K562 (cell line): ENCODE measurements around the gene PLEKHA6. TPM values are rescaled to one million over a fixed set of nuclear protein-coding genes. Genes with fewer than 3 reads are reported as not detected.
A peak's percentile ranks its signal among the peaks of the same experiment; 100 is the strongest.

Experiments used
- ATF1 ChIP-seq, 2 experiments: fragments of 450-650 bp in 1 of 2; IDR thresholded peaks; 2 replicates each; pipeline ENCODE4 v1.6.1; 2016; ENCODE audit warnings: missing compliant biosample characterization in 1 of 2, missing genetic modification characterization in 1 of 2
- EP400 ChIP-seq: fragments of 450-650 bp; IDR thresholded peaks from 2 replicates; pipeline ENCODE4 v1.6.1; 2017; ENCODE audit warnings: antibody characterized with exemption, mild to moderate bottlenecking, moderate library complexity
- FOXA3 ChIP-seq, 2 experiments: fragments of 450-650 bp in 1 of 2; sonication (generic) in 1 of 2; formaldehyde crosslinking; IDR thresholded peaks in 1 of 2; conservative IDR thresholded peaks in 1 of 2; 2 replicates each; pipeline versions ENCODE4 v1.4.0 to v1.8.0; 2020 to 2022; ENCODE audit warnings: mild to moderate bottlenecking in 2 of 2, missing genetic modification reagents in 1 of 2
- GABPB1 ChIP-seq: sonication (generic); formaldehyde crosslinking; IDR thresholded peaks from 2 replicates; pipeline ENCODE4 v1.8.0; 2022; ENCODE audit warnings: mild to moderate bottlenecking, missing genetic modification reagents
- HDAC1 ChIP-seq, 2 experiments: fragments of 450-650 bp; IDR thresholded peaks; 2 replicates each; pipeline ENCODE4 v1.6.1; 2016 to 2017; ENCODE audit warnings: inconsistent platforms in 1 of 2, mild to moderate bottlenecking in 1 of 2, moderate library complexity in 1 of 2
- HLTF ChIP-seq: fragments of 450-650 bp; IDR thresholded peaks from 2 replicates; pipeline ENCODE4 v1.6.1; 2016
- KDM4B ChIP-seq, 2 experiments: fragments of 450-650 bp in 1 of 2; sonication (generic) in 1 of 2; IDR thresholded peaks; 2 replicates each; pipeline ENCODE4 v1.6.1; 2016 to 2017; ENCODE audit warnings: borderline replicate concordance in 2 of 2, antibody characterized with exemption in 1 of 2, low read depth in 1 of 2, mild to moderate bottlenecking in 1 of 2
- MCM5 ChIP-seq: fragments of 450-650 bp; IDR thresholded peaks from 2 replicates; pipeline ENCODE4 v1.6.1; 2016; ENCODE audit warnings: low read depth
- NBN ChIP-seq: fragments of 450-650 bp; IDR thresholded peaks from 2 replicates; pipeline ENCODE4 v1.6.1; 2016; ENCODE audit warnings: low read depth, mild to moderate bottlenecking
- NFATC3 ChIP-seq: fragments of 450-650 bp; IDR thresholded peaks from 2 replicates; pipeline ENCODE4 v1.6.1; 2017; ENCODE audit warnings: mild to moderate bottlenecking
- NR2C1 ChIP-seq, 2 experiments: fragments of 450-650 bp; IDR thresholded peaks; 2 replicates each; pipeline ENCODE4 v1.6.1; 2017; ENCODE audit warnings: mild to moderate bottlenecking in 2 of 2, antibody characterized with exemption in 1 of 2, inconsistent platforms in 1 of 2, missing compliant biosample characterization in 1 of 2, missing genetic modification characterization in 1 of 2
- NRF1 ChIP-seq, 2 experiments: fragments of 450-650 bp; IDR thresholded peaks in 1 of 2; conservative IDR thresholded peaks in 1 of 2; 2 replicates each; pipeline ENCODE4 v1.6.1; 2014; ENCODE audit warnings: mild to moderate bottlenecking in 2 of 2
- PHF20 ChIP-seq: fragments of 450-650 bp; IDR thresholded peaks from 2 replicates; pipeline ENCODE4 v1.6.1; 2018; ENCODE audit not compliant: partially characterized antibody
- SMAD1 ChIP-seq: fragments of 150-350 bp; IDR thresholded peaks from 2 replicates; pipeline ENCODE4 v1.6.1; 2014; ENCODE audit warnings: low read length, low read depth; ENCODE audit not compliant: partially characterized antibody
- SOX6 ChIP-seq: fragments of 450-650 bp; IDR thresholded peaks from 2 replicates; pipeline ENCODE4 v1.6.1; 2014; ENCODE audit warnings: mild to moderate bottlenecking
- XRCC5 ChIP-seq: fragments of 200-400 bp; formaldehyde crosslinking; IDR thresholded peaks from 2 replicates; pipeline ENCODE4 v1.6.1; 2017; ENCODE audit warnings: low read depth, mild to moderate bottlenecking, low read length
- ZFPM2 ChIP-seq: fragments of 250-450 bp; sonication (Bioruptor Pico); IDR thresholded peaks from 2 replicates; pipeline ENCODE4 v1.5.1; 2022; ENCODE audit warnings: mild to moderate bottlenecking
- ZNF146 ChIP-seq: IDR thresholded peaks from one replicate; pipeline ENCODE4 v1.6.1; 2018; ENCODE audit warnings: missing compliant biosample characterization; ENCODE audit not compliant: unreplicated experiment
- polyA plus RNA-seq, 8 experiments: library from polyadenylated mRNA; depleted of rRNA in 4 of 8; stranded (reverse) in 5 of 8; unstranded in 3 of 8; fragments of >200 nt; fragmentation: Nextera tagmentation in 2 of 8; fragmentation: Illumina TruSeq in 1 of 8; extraction: Ambion mirVana in 2 of 8; extraction: Trizol in 1 of 8; gene quantifications; 2 replicates each; pipeline versions ENCODE4 v1.2.1 to v1.2.3, GENCODE V29; 2011 to 2014; ENCODE audit warnings: inconsistent platforms in 1 of 8, missing spikeins in 1 of 8
- total RNA-seq, 7 experiments: library from RNA; depleted of rRNA in 6 of 7; stranded (reverse); fragments of >200 nt in 6 of 7; fragmentation: Illumina TruSeq in 2 of 7; extraction: Trizol in 2 of 7; gene quantifications; 2 replicates each; pipeline versions ENCODE4 v1.2.1 to v1.2.3, GENCODE V29; 2011 to 2021; ENCODE audit warnings: low replicate concordance in 1 of 7
- TF ChIP-seq, protein P1 (sequence below): sonication (generic); formaldehyde crosslinking; IDR thresholded peaks from 2 replicates; pipeline ENCODE4 v1.8.1; 2023; ENCODE audit warnings: missing genetic modification reagents, mild to moderate bottlenecking, borderline replicate concordance
- TF ChIP-seq, protein P2 (sequence below): fragments of 450-650 bp; IDR thresholded peaks from 2 replicates; pipeline ENCODE4 v1.7.0; 2016; ENCODE audit warnings: borderline replicate concordance

The PLEKHA6 gene
- total and polyA plus RNA-seq, 9 of the 15 experiments (the other 6 are each of a cell fraction or from before 2014, with no cell fraction given), result under 0.01 to 0.33 (median 0.01) TPM; not detected in 4

DNA sequence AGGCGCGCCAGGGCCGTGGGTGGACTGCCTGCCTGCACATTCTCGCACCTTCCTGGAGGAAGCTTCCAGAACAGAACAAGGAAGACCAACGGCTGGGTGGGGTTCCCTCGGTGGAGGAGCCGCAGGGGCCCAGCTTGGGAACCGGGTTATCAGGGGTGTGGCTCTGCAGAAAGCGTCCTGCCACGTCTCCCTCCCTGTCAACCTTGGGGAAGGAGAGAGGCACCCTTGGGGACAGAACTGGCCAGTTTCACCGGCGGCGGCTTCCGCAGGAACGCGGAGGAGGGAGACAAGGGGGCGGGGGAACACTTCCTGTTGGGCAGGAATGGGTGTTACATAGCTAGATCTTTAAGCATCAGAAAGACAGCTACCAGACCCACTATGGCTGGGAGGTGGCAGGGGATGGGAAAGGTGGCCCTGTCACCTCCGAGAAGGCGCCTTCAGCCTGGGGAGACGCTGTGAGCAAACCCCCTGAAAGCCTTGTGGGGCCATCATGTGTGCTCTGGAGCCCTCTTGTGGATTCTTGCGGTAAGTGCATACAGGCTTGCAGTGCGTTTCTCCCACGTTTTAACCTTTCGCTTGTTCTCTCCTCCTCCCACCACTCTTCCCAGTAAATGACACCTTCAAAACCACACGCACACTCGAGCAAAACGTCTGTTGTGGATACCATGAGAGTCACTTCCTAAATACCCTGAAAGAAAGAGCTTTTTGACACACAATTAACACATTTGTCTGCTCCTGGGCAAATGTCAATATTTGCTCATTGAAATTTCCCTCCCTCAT lies 3.8 kb upstream of the PLEKHA6 start (continued):
- TF ChIP-seq, protein P1, sequence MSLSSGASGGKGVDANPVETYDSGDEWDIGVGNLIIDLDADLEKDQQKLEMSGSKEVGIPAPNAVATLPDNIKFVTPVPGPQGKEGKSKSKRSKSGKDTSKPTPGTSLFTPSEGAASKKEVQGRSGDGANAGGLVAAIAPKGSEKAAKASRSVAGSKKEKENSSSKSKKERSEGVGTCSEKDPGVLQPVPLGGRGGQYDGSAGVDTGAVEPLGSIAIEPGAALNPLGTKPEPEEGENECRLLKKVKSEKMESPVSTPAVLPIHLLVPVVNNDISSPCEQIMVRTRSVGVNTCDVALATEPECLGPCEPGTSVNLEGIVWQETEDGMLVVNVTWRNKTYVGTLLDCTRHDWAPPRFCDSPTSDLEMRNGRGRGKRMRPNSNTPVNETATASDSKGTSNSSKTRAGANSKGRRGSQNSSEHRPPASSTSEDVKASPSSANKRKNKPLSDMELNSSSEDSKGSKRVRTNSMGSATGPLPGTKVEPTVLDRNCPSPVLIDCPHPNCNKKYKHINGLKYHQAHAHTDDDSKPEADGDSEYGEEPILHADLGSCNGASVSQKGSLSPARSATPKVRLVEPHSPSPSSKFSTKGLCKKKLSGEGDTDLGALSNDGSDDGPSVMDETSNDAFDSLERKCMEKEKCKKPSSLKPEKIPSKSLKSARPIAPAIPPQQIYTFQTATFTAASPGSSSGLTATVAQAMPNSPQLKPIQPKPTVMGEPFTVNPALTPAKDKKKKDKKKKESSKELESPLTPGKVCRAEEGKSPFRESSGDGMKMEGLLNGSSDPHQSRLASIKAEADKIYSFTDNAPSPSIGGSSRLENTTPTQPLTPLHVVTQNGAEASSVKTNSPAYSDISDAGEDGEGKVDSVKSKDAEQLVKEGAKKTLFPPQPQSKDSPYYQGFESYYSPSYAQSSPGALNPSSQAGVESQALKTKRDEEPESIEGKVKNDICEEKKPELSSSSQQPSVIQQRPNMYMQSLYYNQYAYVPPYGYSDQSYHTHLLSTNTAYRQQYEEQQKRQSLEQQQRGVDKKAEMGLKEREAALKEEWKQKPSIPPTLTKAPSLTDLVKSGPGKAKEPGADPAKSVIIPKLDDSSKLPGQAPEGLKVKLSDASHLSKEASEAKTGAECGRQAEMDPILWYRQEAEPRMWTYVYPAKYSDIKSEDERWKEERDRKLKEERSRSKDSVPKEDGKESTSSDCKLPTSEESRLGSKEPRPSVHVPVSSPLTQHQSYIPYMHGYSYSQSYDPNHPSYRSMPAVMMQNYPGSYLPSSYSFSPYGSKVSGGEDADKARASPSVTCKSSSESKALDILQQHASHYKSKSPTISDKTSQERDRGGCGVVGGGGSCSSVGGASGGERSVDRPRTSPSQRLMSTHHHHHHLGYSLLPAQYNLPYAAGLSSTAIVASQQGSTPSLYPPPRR, result peak; percentile 60; the same call in 1 of the 2 replicates
- TF ChIP-seq, protein P2, sequence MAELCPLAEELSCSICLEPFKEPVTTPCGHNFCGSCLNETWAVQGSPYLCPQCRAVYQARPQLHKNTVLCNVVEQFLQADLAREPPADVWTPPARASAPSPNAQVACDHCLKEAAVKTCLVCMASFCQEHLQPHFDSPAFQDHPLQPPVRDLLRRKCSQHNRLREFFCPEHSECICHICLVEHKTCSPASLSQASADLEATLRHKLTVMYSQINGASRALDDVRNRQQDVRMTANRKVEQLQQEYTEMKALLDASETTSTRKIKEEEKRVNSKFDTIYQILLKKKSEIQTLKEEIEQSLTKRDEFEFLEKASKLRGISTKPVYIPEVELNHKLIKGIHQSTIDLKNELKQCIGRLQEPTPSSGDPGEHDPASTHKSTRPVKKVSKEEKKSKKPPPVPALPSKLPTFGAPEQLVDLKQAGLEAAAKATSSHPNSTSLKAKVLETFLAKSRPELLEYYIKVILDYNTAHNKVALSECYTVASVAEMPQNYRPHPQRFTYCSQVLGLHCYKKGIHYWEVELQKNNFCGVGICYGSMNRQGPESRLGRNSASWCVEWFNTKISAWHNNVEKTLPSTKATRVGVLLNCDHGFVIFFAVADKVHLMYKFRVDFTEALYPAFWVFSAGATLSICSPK, result no peak
- TF ChIP-seq FOXA3 (CRISPR knock-in tag; conservative IDR thresholded peaks at IDR 0.05 in 1 of 2, IDR thresholded peaks at IDR 0.05 in 1 of 2) (peak in 1 of 2 experiments; percentile 51; a peak in 1 of 4 replicates), SMAD1 (no peak), ATF1 (CRISPR knock-in tag; IDR thresholded peaks at IDR 0.05) (no peak), ATF1 (tag; IDR thresholded peaks at IDR 0.05) (peak; percentile 73), GABPB1 (peak; percentile 85), HLTF (no peak), XRCC5 (peak; percentile 94), ZNF146 (CRISPR knock-in tag) (no peak), NR2C1 (IDR thresholded peaks at IDR 0.05) (peak; percentile 41; the same call in 1 of the 2 replicates), NR2C1 (tag; IDR thresholded peaks at IDR 0.05) (0 out of 2 replicates have a peak, but pooled peaks have one; percentile 14), NFATC3 (peak; percentile 67; the same call in 1 of the 2 replicates), EP400 (peak; percentile 37; the same call in 1 of the 2 replicates), NRF1 (conservative IDR thresholded peaks at IDR 0.05 in 1 of 2, IDR thresholded peaks at IDR 0.05 in 1 of 2) (peak; percentile 10 to 42; a peak in 3 of 4 replicates), MCM5 (no peak), SOX6 (peak; percentile 54; the same call in 1 of the 2 replicates), ZFPM2 (CRISPR knock-in tag) (peak; percentile 42; the same call in 1 of the 2 replicates), PHF20 (peak; percentile 9), NBN (0 out of 2 replicates have a peak, but pooled peaks have one; percentile 30), HDAC1 (IDR thresholded peaks at IDR 0.05) (peak in 1 of 2 experiments; percentile 10; a peak in 1 of 4 replicates), KDM4B (IDR thresholded peaks at IDR 0.05; ENCODE audit: borderline replicate concordance in 2 of 2, low read depth in 1 of 2) (peak in 1 of 2 experiments; percentile 73; a peak in 1 of 4 replicates)
